HG03108 (cell line): ENCODE results near the gene TTYH2.

ENCODE experiments used
- ATAC-seq: cut with Tn5 transposase; IDR thresholded peaks from one replicate; pipeline ENCODE4 v1.9.1; 2021; ENCODE audit warnings: moderate library complexity; ENCODE audit not compliant: unreplicated experiment

TTYH2 gene

DNA sequence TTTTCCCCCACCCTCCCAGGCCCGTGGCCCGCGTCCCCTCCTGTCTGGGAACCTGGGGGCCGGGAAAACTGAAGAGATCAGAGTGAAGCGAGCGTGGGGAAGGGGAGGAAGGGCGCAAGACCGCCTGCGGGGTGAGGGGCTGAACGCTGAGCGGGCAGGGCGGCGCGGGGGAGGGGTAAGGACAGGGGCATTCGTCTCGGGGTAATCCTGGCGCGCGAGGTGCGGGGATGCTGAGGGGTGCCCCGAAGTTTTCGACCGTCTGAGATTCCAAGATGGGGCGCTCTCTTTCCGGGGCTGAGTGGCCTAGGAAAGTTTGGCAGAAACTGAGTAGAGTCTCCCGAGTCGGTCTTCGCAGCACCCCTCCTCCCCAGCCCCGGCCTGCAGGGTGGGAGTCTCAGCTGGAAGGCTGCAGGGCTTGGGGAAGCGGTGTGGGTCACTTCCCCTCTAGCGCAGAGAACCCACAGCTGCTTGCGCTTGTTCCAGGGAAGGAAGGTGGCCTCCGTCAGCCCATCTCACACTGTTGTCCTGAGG is 555 bp downstream of the TTYH2 start:
- no peak for ATAC-seq

DNA sequence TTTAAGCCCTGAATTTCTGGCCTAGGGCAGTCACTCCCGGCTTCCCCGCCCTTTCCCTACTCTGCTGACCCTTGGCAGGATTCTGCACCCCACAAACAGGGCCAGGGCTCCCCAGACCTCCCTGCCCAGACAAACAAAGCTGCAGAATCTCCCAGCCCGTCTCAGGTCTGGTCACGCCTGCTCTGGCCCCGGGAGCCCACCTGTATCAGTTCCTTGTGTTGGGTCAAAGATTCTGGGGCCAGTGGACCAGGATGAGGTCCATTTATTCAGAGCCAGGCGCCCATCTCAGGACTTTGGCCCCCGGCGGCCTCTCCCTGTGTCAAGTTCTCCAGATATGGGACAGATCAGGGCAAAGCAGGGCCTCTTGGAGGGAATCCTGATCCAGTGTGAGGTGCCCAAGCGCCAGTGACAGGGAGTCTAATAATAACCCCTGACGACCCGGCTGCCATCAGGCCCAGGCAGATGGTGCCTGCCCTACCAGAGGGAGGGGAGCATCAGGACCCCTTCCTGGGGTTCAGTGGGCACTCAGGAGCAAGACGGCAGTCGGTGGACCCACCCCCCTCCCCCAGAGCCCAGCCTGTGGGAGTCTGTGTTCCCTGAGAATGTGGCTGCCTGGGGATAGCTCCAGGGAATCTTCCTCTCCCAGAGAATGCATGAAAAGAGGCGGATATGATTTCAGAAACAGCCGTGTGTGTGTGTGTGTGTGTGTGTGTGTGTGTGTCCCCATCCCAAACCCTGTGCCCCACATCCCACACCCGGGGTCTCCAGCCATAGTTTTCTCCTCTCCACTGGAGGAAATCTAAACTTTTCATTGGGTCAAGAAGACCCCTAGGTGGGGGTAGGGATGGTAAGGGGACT is 1.3 kb downstream of the TTYH2 start:
- no peak for ATAC-seq

DNA sequence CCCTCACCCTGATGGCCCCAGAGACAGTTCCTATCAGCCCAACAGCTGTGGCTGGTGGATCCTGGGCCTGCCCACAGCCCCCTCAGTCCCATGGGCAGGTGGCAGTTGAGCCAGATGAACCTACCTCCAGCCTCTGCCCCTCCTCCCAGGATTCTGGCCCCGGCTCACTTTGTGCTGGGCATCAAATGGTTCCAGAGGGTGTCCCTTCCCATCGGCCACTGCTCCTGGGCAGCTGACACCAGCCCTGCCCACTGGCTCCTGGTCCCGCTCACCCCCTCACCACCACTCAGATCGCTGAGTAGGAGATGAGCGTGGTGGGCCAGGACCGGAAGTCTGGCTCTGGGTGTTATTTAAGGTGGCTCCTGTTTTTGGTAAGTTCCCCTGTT is 2.0 kb downstream of the TTYH2 start:
- no peak for ATAC-seq

DNA sequence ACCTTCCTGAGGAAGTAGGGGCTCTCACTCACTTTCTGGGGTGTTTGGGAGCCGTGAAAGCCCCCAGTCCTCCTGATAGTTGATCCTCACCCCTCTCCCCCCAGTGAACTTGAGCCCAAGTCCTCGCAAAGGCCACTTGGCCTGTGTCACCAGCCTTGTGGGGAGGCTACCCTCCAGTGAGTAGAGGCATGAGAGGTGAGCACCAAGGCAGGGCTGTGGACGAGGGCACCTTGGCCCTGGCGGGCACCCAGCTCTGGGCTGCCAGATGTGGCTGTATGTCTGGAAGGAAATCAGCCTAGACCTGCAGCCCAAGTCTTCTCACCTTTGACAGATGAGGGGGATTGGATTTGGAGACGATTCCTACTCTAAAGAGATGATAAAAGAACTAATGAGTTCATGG is 3.1 kb downstream of the TTYH2 start:
- ATAC-seq: no peak

DNA sequence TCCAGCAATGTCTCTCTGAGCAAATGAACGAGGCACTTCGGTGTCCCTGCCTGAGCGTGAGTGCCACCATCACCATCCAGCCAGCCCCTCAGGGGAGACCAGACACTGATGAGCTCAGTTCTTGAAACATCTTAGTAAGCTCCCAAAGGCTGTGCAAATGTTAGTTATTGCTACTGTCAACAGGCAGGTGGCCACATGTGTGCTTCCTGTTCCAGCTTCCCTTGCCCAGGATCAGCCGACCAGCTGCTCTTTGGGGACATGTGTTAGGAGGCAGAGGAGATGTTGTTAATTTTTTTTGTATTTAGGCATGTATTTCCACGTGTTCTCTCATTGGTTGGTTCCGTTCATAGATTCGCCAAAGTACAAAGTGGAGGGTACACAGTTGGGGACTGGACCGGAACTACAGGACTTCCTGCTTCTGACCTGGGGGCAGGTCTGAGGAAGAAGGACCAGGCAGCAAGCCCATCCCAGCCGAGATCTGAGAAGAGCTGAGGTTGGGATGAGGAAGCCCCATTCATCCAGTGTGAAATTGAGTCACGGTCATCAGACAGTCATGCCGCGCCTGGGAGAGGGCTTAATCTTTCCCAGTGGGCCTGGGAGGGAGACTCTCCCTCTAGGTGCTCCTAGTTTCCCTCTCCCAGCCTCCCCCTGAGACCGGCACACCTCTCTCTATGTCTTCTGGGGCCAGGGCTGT is 3.8 kb downstream of the TTYH2 start:
- ATAC-seq: no peak

DNA sequence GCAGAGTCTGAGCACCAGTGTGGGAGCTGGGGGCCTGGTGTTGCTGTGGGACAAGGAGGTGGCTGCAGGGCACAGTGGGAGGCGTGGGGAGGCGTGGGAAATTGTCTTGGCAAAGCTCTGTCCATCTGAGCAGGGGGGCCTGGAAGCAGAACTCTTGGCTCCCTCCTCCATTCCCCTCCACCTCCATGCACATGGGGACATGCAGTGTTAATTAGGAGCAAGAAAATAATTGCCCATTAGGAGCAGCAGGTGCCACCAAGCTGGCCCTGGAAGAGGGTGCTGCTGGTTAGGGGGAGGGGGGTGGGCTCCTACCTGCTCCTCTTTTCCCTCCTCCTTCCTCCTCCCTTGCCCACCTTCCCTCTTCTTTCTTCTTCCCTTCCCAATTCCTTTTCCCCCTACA is 4.5 kb downstream of the TTYH2 start:
- no peak for ATAC-seq

DNA sequence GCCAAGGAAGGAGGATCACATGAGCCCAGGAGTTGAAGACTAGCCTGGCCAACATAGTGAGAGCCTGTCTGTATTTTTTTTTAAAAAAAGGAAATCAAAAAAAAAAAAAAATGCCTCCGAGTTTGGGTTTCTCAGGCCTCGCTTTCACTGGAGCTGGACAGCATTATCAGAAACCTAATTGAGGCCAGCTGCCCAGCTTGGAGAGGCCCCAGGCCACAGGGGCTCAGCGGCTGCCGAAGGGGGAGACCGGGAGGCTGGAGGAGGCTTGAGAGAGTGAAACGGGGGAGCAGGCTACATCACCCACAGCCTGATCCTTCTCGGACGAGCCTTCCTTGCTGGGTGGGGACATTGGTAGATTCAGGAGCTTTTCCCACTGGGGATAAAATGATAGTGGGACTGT is 5.1 kb downstream of the TTYH2 start:
- ATAC-seq: no peak

DNA sequence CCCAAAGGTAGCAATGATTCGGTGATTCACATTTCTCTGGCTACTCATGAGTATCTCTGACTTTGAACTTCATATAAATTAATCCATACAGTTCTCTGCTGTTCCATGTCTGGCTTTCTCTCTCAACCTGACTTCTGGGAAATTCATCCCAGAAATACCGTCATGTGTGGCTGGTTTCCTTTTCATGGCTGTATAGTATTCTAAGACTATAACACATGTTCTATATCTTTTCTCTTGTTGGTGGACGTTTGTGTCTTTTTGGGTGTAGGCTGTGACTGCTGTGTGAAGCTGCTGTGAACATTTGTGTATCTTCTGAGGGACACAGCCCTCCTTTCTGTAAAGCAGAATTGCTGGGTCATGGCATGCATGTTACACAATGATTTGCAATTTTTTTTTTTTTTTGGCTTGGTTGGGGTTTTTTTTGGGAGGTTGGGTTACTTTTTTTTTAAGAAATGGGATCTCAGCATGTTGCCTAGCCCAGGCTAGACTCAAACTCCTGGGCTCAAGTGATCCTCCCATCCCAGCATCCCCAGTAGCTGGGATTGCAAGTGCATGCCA is 6.3 kb downstream of the TTYH2 start:
- no peak for ATAC-seq

DNA sequence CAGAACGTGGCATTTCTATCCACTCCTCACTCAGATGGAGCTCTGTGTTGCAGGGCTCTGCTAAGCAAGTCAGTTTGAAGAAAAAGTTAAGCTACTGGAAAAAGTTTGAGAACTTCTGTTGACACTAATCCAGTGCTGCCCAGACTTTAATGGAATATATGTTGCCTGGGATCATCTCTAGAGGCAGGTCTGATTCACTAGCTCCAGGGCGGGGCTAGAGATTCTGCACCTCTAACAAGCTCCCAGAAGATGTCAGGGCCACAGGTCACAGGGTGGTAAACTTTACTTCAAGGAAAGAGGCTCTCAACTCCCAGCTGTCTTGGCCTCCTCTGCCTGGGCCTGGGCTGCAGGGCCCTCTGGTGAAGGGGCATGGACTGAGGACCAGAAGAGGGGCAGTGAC is 6.8 kb downstream of the TTYH2 start:
- ATAC-seq: no peak

DNA sequence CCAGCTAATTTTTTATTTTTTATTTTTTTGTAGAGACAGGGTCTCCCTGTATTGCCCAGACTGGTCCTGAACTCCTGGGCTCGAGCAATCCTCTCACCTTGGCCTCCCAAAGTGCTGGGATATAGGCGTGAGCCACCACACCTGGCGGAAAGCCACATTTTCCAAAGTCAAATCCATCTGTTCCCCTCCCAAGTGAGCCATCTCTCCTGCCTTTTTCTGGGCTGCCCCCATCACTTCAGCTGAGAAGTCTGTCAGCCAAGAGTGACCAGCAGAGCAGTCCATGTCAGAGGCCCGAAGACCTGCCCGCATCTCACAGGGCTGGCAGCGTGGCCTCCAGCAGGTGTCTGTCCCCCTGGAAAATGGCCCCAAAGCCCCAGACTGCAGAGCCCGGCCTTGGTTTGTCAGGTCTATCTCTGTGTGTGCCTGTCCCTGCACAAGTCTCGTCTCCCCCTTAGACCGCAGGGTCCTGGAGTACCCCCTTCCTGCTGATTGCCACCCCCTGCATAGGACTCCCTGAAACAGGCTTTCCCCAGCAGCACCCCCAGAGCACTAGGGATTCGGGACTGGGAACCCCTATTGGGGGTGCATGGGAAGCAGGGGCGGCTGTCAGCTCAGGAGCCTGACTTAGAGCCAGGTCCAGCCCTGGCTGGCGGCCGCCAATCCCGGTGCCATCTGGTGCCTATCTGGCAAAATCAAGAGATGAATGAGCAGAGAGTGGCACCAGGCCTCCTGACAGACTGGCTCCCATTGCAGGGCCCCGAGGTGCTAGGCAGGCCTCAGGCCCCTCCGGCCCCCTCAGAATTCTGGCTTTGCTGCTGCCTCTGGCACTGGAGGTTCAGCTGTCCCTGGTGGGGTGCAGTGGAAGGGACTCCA is 7.8 kb downstream of the TTYH2 start:
- ATAC-seq: no peak

DNA sequence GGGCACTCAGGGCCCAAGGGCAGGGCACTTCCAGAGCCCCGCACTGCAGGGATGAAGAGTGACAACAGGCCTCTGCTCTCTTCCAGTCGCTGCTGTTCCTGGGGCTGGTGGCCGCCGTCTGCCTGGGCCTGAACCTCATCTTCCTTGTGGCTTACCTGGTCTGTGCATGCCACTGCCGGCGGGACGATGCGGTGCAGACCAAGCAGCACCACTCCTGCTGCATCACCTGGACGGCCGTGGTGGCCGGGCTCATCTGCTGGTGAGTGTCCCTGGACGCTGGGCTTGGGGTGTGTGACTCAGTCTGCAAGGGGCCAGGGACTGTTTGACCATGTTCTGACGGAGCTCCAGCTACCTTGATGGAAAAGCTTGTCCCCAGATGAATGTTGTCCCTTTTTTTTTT is 9.0 kb downstream of the TTYH2 start:
- no peak for ATAC-seq

DNA sequence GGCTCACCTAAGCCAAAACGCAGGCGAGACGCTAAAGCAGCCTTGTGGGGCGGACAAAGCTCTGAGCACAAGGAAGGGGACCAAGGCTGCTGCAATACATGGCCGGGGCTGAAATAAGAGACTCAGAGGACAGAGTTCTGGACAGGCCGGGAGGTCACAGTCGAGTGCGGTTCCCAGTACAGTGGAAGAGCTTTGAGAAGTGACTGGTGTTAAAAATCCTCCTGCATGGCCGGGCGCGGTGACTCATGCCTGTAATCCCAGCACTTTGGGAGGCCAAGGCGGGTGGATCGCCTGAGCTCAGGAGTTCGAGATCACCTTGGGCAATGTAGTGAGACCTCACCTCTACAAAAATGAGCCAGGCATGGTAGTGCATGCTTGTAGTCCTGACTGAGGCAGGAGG is 10.5 kb downstream of the TTYH2 start:
- ATAC-seq: no peak

DNA sequence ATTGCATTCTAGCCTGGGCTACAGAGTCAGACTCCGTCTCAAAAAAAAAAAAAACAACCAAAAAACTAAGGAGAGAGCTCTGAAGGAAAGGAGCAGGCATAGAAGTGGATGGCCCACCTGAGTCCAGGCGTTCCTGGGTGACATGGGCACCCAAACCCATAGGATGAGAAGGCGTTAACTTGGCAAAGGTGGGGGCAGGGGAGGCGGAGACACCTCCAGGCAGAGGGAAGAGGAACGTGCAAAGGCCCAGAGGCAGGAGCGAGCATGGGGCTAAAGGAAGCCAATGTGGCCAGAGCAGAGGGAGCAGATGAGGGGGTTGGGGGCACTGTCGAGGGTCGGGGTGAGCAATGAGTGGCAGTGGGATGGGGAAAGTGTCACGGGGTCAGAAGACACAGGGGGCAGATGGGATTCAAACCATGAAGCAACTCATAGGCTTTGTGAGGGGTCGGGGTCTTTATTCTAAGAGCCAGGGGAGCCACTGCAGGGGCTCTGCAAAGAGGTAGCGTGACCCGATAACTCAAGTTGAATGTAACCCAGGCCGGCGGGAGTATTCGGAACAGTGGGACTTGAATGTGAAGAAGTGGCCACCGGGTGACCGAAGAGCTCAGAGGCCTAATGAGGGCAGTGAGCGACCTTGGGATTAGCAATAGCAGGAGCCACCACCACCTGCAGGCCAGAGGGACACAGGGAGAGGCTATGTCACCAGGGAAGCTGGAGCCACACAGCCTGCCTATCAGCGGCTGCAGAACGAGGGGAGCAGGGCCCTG is 11.8 kb downstream of the TTYH2 start:
- no peak for ATAC-seq

DNA sequence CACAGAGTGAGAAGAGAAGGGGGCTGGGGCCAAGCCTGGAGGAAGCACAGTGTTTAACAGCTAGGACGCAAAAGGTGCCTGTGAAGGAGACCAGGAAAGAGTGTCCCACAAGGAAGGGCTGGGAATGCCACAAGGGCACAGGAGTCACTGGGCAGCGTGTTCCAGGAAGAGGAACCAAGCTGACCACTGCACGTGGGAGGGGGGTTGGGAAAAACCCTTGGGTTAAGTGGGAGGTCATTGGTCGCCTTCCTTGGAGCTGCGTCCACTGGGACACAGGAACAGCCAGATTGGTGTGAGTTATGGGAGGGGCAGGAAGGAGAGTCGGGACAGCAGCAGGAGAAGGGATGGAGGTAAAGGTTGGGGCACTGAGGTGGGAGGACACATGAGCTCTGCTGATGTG is 12.9 kb downstream of the TTYH2 start:
- no peak for ATAC-seq

DNA sequence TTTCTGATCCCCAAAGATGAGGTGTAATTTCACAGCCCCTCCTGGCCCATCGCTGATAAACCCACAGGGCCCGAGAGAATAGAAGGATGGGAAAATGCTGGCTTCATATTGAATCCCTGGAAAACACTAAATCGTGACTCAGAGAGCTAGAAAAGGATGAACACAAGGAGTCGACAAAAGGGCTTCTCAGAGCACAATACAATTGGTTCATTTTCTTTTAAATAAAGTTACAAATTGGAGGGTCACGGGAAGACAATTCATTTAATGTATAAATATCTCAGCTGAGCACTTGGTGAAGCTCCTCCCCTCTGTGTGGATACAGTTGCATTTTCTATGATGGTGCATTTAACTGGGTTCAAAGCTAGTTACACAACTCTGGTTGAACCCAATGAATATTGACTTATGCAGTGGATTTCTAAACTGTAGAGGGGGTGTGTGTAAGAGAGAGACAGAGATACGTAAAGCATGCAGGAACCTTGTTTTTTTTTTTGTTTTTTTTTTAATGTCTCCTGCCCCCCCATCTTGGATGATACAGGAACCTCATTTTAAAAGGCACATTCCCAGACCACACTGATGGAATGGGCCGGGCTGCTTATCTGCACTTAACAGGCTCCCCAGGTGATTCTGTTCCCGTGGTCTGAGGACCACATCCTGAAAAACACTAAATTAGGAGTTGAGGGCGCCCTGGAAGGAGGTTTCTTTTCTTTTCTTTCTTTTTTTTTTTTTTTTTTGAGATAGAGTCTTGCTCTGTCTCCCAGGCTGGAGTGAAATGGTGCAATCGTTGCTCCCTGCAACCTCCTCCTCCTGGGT is 14.1 kb downstream of the TTYH2 start:
- no peak for ATAC-seq

DNA sequence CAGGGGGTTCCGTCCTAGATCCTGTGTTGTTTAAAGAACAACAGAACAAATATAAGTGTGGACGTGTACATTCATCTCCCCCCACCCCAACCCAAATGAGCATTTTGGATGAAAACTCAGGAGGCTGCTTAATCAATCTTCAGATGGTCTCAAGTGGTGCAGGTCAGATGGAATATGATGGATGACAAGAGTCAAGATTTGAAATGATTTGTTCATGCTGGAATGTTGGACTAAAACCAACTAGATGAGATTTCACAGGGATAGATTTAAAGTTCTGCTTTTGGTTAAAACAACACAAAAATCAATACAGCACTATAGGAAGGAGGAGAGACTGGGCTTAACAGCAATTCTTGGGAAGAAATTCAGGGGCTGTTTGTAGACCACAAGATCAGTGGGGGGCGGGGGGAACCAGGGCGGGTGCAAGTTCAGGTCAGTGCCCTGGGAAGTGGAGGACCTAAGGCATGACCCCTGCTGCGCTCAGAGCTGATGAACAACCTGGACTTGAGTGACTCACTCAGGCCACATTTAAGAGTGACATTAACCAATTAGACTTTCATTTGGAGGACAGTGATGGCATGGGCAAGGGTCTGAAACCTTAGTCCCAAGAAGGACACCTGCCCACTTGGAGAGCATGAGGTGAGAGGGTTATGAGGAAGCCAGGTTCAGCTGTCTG is 15.1 kb downstream of the TTYH2 start:
- no peak for ATAC-seq

DNA sequence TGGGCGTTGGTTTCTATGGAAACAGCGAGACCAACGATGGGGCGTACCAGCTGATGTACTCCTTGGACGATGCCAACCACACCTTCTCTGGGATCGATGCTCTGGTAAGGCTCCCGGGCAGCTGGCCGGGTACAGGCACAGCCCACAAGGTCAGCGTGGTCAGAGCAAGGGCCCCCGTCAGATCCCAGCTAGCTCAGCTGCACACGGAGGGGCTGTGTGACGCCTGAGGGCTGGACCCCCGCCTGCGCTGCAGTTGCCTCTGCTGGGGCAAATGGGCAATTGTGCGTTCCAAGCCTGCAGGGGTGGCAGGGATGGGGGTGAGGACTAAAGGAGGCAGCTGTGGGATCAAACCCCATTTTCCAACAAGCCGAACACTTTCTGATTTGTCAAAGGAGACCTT is 17.5 kb downstream of the TTYH2 start:
- ATAC-seq: no peak

DNA sequence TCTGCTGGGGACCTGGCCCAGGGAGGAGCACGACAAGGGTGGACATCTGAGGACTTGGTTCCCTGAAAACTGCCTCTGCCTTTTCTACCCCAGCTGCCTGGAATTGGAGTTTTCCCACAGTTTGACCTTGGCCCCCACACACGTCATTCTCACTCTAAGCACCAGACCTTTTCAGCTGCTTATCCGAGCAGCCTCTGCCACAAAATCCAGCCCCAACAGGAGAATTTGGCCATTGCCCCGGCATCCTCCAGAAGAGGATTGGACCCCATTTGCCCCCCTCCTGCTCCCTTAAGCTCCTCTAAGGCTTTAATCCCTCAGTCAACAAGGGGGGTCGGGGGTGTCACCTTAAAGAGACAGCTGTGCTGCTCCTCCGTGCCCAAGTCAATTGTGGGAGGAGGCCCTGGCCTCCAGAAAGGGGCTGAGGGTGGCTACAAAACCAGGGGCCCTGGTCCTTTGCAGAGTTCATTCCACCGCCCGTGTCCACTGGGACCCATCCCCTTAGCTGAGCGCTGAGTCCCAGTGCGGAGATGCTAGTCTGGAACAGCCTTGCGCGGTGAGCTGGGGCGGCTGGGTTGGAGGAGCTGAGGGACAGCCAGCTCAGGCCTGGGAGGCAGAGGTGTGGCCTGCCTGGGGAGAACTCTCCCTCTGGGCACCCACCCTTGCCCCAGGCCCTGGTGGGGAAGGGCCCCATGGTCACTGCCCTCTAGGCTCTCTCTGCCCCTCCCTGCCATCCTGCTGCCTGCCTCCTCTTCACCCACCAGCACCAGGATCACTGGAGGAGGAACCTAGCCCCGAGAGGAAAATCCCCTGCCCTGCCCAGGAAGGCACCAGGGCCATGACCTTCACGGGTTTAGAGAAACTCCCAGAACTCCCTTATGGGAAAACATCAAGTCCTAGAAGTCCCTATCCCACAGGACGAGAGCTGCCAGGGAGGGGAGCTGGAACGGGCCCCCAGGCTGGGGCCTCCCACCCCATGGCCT is 18.8 kb downstream of the TTYH2 start:
- no peak for ATAC-seq
